ENCODE data around the gene GHITM. TPM values are rescaled to one million over a fixed set of nuclear protein-coding genes. Genes with fewer than 3 reads are reported as not detected.
"Not testable (repeated sequence)": the region's sequence is repeated elsewhere in the genome, so short reads cannot be mapped to it uniquely, and the experiment has no call there.

GHITM gene
- total and polyA plus RNA-seq, 2 of the 8 experiments (the other 6 are each of a cell fraction or from before 2014, with no cell fraction given): 86.2 to 97.0 TPM

- H3K9me3 ChIP-seq (ENCODE audit: insufficient read depth in 2 of 2, low read depth in 1 of 2, low read length in 1 of 2); H3K23ac ChIP-seq (ENCODE audit: insufficient read length); POLR2A ChIA-PET (ENCODE audit: partially characterized antibody); H3K27me3 ChIP-seq (replicated peaks in 1 of 4; ENCODE audit: control insufficient read depth in 3 of 4, extremely low read depth in 1 of 4, insufficient read depth in 3 of 4, low read length in 3 of 4); H2AFZ ChIP-seq (ENCODE audit: low read length); H3K56ac ChIP-seq (replicated peaks; ENCODE audit: insufficient read length, low read depth, low read length); H2BK5ac ChIP-seq (ENCODE audit: low read depth, low read length); H2BK20ac ChIP-seq (ENCODE audit: low read length); H3K4me3 ChIP-seq (ENCODE audit: extremely low read depth in 1 of 4, insufficient read depth in 2 of 4, low read depth in 3 of 4, low read length in 4 of 4); H3K23me2 ChIP-seq (ENCODE audit: low read depth, low read length); DNase-seq (ENCODE audit: low read depth in 1 of 2, low spot score in 2 of 2); H3K36me3 ChIP-seq (ENCODE audit: control insufficient read depth in 2 of 4, insufficient read depth in 4 of 4, low read length in 3 of 4); FAIRE-seq; H3K4ac ChIP-seq (replicated peaks; ENCODE audit: insufficient read length, low read depth, low read length); H2BK15ac ChIP-seq (ENCODE audit: low read length); H3K79me2 ChIP-seq (ENCODE audit: control insufficient read depth in 1 of 2, insufficient read depth in 2 of 2, low read length in 2 of 2); H3K4me2 ChIP-seq (ENCODE audit: insufficient read depth in 1 of 2, low read depth in 2 of 2, low read length in 2 of 2); H3K9ac ChIP-seq (replicated peaks in 1 of 4; ENCODE audit: extremely low read depth in 1 of 4, low read depth in 3 of 4, low read length in 3 of 4); H4K8ac ChIP-seq (ENCODE audit: extremely low read depth, insufficient read depth, low read length); H4K91ac ChIP-seq (replicated peaks; ENCODE audit: insufficient read length, low read length); H2AK5ac ChIP-seq (ENCODE audit: low read depth, low read length); H4K20me1 ChIP-seq (replicated peaks in 1 of 2; ENCODE audit: control insufficient read depth in 1 of 2, insufficient read depth in 2 of 2, low read length in 2 of 2); H2BK120ac ChIP-seq (replicated peaks; ENCODE audit: low read depth, low read length); H3K14ac ChIP-seq (ENCODE audit: insufficient read length); H3K79me1 ChIP-seq (ENCODE audit: low read depth, low read length); H4K5ac ChIP-seq (ENCODE audit: insufficient read length, low read depth, low read length); H3K27ac ChIP-seq (ENCODE audit: low read depth, low read length); H2BK12ac ChIP-seq (ENCODE audit: low read depth, low read length); H3K4me1 ChIP-seq (replicated peaks in 1 of 4; ENCODE audit: control insufficient read depth in 3 of 4, insufficient read depth in 4 of 4, low read length in 3 of 4); H3K18ac ChIP-seq (ENCODE audit: extremely low read depth, low read length): not testable (repeated sequence)
- WGBS, 2 experiments (ENCODE audit: extremely low coverage in 1 of 2, insufficient coverage in 1 of 2, insufficient read length in 1 of 2, insufficient replicate concordance in 2 of 2, low coverage in 1 of 2, low lambda C conversion rate in 2 of 2, missing lambda C conversion rate in 1 of 2): 95% methylated on average over 2 of the region's 2 CpGs; no CpG with 5 or more reads in 1 of the 2 experiments
- CTCF ChIA-PET (ENCODE audit: partially characterized antibody): interaction anchor here (1.3 kb wide), 1 partner anchor 98 kb away, joined by 3 read pairs; no protein-coding TSS in a partner anchor
Observed at GRCh38 chr10:84117204-84117603, 22.1 kb upstream of the GHITM start.

All from H1 (cell line).